Common myeloid progenitor, CD34-positive (primary cell): ENCODE data around the gene ATL1.

ENCODE experiments used
- CTCF ChIA-PET: fragments of 350-600 bp; sonication (Branson Sonifier 250); formaldehyde crosslinking; loops from one replicate; lab custom pipeline; 2021; ENCODE audit warnings: antibody characterized with exemption; lab: Charles Lee
- POLR2A ChIA-PET: fragments of 350-600 bp; sonication (Branson Sonifier 250); formaldehyde crosslinking; loops from one replicate; lab custom pipeline; 2021; ENCODE audit warnings: antibody characterized with exemption; lab: Charles Lee
- DNase-seq, 3 donors: peaks; one replicate each; pipeline versions ENCODE4 v3.0.0 to v3.0.0-alpha.2; 2013
- H3K27ac ChIP-seq, 2 experiments: 1 replicate in 1 of 2; 2 replicates in 1 of 2; pipeline ENCODE4 v1.7.0; 2013; ENCODE audit warnings: inconsistent platforms in 2 of 2, low read length in 2 of 2, mild to moderate bottlenecking in 2 of 2, low read depth in 1 of 2, moderate library complexity in 1 of 2; ENCODE audit not compliant: severe bottlenecking in 2 of 2, insufficient read depth in 1 of 2, poor library complexity in 1 of 2
- H3K27me3 ChIP-seq, 5 experiments: replicated peaks in 2 of 5; 1 replicate in 3 of 5; 2 replicates in 2 of 5; pipeline versions ENCODE4 v1.6.1 to v1.7.0; 2013; ENCODE audit warnings: low read length in 4 of 5, mild to moderate bottlenecking in 2 of 5, moderate library complexity in 2 of 5, inconsistent platforms in 1 of 5; ENCODE audit not compliant: insufficient read depth in 5 of 5, control insufficient read depth in 4 of 5
- H3K36me3 ChIP-seq, 4 experiments: 1 replicate in 2 of 4; 2 replicates in 2 of 4; pipeline versions ENCODE4 v1.6.1 to v1.7.0; 2013; ENCODE audit warnings: low read length in 3 of 4, control low read depth in 1 of 4, mild to moderate bottlenecking in 1 of 4; ENCODE audit not compliant: control insufficient read depth in 4 of 4, insufficient read depth in 4 of 4
- H3K4me1 ChIP-seq, 4 experiments: 1 replicate in 3 of 4; 2 replicates in 1 of 4; pipeline versions ENCODE4 v1.6.1 to v1.7.1; 2013; ENCODE audit warnings: low read length in 3 of 4, mild to moderate bottlenecking in 3 of 4, control low read depth in 1 of 4, inconsistent platforms in 1 of 4, moderate library complexity in 1 of 4; ENCODE audit not compliant: control insufficient read depth in 4 of 4, insufficient read depth in 4 of 4; ENCODE audit errors: control extremely low read depth in 1 of 4
- H3K4me3 ChIP-seq, 7 experiments: 1 replicate in 4 of 7; 2 replicates in 3 of 7; pipeline versions ENCODE4 v1.5.1 to v1.7.0; 2013; ENCODE audit warnings: mild to moderate bottlenecking in 7 of 7, low read length in 6 of 7, moderate library complexity in 6 of 7, inconsistent platforms in 2 of 7, low read depth in 2 of 7, control low read depth in 1 of 7; ENCODE audit not compliant: insufficient read depth in 4 of 7, control insufficient read depth in 1 of 7; ENCODE audit errors: extremely low read depth in 1 of 7
- H3K9me3 ChIP-seq, 5 experiments: 1 replicate in 4 of 5; 2 replicates in 1 of 5; pipeline versions ENCODE4 v1.6.1 to v1.7.1; 2013; ENCODE audit warnings: low read length in 4 of 5, mild to moderate bottlenecking in 2 of 5, inconsistent platforms in 1 of 5, low read depth in 1 of 5, moderate library complexity in 1 of 5; ENCODE audit not compliant: control insufficient read depth in 4 of 5, insufficient read depth in 2 of 5; ENCODE audit errors: control extremely low read depth in 1 of 5
- WGBS: methylation state at CpG from one replicate; pipeline ENCODE4 v1.1.5; 2013; ENCODE audit not compliant: insufficient coverage; 5-methylcytosine and 5-hydroxymethylcytosine counted together

Gene ATL1

DNA sequence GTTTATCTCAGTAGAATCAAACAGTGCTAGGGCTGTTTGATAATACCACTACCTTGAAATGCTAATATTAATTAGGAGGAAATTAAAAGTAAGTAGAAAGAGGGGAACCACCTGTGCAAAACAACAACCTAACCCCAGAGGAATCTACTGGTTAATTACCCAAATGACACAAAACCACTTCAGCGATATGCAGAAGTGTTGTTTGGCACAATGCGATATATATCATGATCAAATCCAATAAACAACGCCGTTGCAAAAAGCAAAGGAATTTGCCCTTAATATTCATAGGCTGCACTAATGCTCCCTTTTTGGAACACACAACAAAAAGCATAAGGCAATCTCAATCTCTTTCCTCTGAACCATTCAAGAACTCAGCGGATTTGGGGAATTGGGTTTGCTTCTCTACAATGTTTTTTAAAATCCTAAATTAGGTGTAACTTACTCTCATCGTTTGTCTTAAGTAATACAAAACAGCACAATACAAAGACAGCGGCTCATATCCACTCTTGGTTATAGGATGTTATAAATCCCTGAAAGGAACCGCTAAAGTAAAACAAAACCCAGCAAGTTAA is 29.1 kb upstream of the ATL1 start:
- no peaks in the 10 kb centered on the region for H3K9me3 ChIP-seq
- H3K27me3 ChIP-seq: no peaks in the 10 kb centered on the region
- no peak overlapping the region for H3K27ac ChIP-seq
- H3K36me3 ChIP-seq: peaks cover 0 to 7% (median 0%) of the 10 kb centered on the region in 4 experiments
- peak in 1 of 3 donors; percentile 23 for DNase-seq
- POLR2A ChIA-PET: no interaction called here
- peaks cover 24 to 52% (median 35%) of the 10 kb centered on the region in 4 experiments for H3K4me1 ChIP-seq
- peak overlapping the region in 6 of 7 experiments; percentile 76 to 93 (median 88) for H3K4me3 ChIP-seq
- 86% methylated on average over 4 of the region's 8 CpGs for WGBS
- CTCF ChIA-PET: interaction anchor here (1.4 to 3.0 kb wide), 2 partner anchors 210 to 213 kb away, joined by 6 to 18 read pairs; no protein-coding TSS in a partner anchor

DNA sequence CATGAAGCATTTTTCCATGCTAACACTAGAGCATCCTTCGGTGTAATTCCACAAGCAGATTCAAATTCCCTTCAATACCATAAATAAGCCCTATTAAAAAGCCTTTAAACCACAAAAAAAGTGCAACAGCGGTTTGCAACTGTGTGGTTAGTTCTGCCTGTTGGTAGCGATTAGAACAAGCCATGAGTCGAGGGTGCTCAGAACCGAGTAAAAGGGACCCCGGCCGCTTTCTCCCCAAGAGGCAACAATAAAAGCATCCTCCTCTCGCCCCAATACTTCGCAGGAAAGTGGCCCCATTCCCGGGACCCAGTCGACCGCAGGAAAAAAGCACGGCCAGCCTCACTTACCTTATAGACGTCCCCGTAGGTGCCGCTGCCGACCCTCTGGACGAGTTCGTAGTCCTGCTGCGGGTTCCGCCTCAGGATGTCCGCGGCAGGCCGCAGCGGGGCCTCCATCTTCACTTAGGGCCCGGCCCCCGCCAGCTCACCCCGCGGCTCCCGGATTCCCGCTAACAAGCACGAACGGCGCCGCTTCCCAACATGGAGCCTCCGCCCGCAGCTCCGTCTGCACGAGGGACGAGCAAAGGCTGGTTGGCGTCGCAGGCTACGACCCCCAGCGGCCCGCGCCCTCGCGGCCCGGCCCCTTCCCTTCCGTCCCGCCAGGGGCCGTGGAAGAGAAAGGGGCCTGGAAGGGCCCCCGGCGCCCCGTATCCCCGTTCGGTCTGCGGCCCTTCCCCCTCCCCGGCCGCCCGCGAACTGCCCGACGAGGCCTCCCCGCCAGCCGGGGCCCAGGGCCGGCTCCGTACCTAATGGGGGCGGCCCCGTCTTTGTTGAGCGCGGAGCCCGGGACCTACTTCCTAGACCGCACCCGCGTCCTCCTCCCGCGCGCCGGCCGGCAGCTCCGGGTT is 28.1 kb upstream of the ATL1 start:
- Histone ChIP-seq H3K9me3 (no peaks in the 10 kb centered on the region), H3K27me3 (no peaks in the 10 kb centered on the region), H3K27ac (peak overlapping the region; percentile 46 to 83), H3K36me3 (peaks cover 0 to 5% (median 0%) of the 10 kb centered on the region in 4 experiments), H3K4me1 (peaks cover 24 to 52% (median 35%) of the 10 kb centered on the region in 4 experiments), H3K4me3 (peak overlapping the region; percentile 72 to 93 (median 87))
- under 1% methylated on average over 58 of the region's 82 CpGs for WGBS
- POLR2A ChIA-PET: interaction anchor here (0.6 to 0.9 kb wide), 4 partner anchors 34 to 680 kb away, joined by 3 to 5 read pairs (median 4); no protein-coding TSS in a partner anchor
- DNase-seq: peak; percentile 50 to 90 (median 86)
- CTCF ChIA-PET: interaction anchor here (1.0 to 3.0 kb wide), 8 partner anchors 28 to 220 kb away, joined by 3 to 18 read pairs (median 3); partner anchors contain the start of genes DMAC2L and L2HGDH

- Histone ChIP-seq H3K4me3 (peak within 1 kb of the TSS; percentile 72 to 93 (median 87)), H3K9me3 (no peaks in the 10 kb centered on the region), H3K27me3 (no peaks in the 10 kb centered on the region), H3K27ac (peak within 1 kb of the TSS; percentile 46 to 83), H3K36me3 (peaks cover 0 to 5% (median 2%) of the 10 kb centered on the region in 4 experiments), H3K4me1 (peaks cover 24 to 52% (median 35%) of the 10 kb centered on the region in 4 experiments)
- ChIA-PET POLR2A (interaction anchor here (0.6 to 0.9 kb wide), 3 partner anchors 34 to 196 kb away, joined by 3 to 5 read pairs (median 3); no protein-coding TSS in a partner anchor), CTCF (interaction anchor here (0.9 to 3.0 kb wide), 9 partner anchors 9 to 221 kb away, joined by 3 to 18 read pairs (median 3); partner anchors contain the start of genes DMAC2L and L2HGDH)
- DNase-seq: peak; percentile 91 to 96 (median 96)
- 0% methylated on average over 40 of the region's 60 CpGs for WGBS
Measured at GRCh38 chr14:50532502-50533240, 27.3 kb upstream of the ATL1 start, which contains the start of gene MAP4K5. Gene MAP4K5 (minus strand): TSS chr14:50532569. CDS start chr14:50532049, 520 bp downstream.

DNA sequence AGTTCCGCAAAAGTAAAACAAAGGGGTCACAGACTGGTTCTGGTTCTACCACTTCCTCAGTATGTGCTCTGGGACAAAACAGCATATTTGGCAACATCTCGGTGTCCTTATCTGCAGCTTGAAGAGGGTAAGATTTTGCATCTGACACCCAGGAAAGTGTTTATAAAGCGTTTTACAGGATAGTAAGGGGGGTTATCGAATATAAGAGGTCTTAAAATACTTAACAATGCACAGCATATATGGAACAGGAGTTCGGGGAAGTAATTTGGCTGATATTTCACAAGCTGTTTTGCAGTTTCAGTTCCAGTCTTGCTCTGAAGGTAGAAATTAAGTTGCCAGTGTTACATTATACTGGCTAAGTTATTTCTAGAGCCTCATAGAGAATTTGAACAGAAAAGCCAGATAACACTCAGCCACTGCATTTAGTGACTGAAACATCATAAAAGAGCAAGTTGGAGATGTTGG is 26.7 kb upstream of the ATL1 start:
- 7% methylated on average over 2 of the region's 5 CpGs for WGBS
- POLR2A ChIA-PET: no interaction called here

GRCh38 chr14:50533806-50534205 is 26.1 kb upstream of the ATL1 start:
- no peaks in the 10 kb centered on the region for H3K27me3 ChIP-seq
- no peaks in the 10 kb centered on the region for H3K9me3 ChIP-seq
- ChIA-PET POLR2A (no interaction called here), CTCF (interaction anchor here (0.9 to 3.0 kb wide), 2 partner anchors 8 to 212 kb away, joined by 3 to 18 read pairs; no protein-coding TSS in a partner anchor)
- H3K36me3 ChIP-seq: peaks cover 0 to 3% (median 0%) of the 10 kb centered on the region in 4 experiments
- peaks cover 24 to 52% (median 35%) of the 10 kb centered on the region in 4 experiments for H3K4me1 ChIP-seq
- WGBS: no CpG with 5 or more reads among the region's 3 CpGs
- DNase-seq: peak in 2 of 3 donors; percentile 38 to 50
- H3K27ac ChIP-seq: no peak overlapping the region
- H3K4me3 ChIP-seq: peak overlapping the region in 2 of 7 experiments; percentile 81 to 93

More for the DNA sequence above, 26.7 kb upstream of the ATL1 start:
- no peaks in the 10 kb centered on the region for H3K9me3 ChIP-seq
- CTCF ChIA-PET: interaction anchor here (0.9 to 3.0 kb wide), 2 partner anchors 8 to 212 kb away, joined by 3 to 18 read pairs; no protein-coding TSS in a partner anchor
- no peak for DNase-seq
- H3K36me3 ChIP-seq: peaks cover 0 to 4% (median 2%) of the 10 kb centered on the region in 4 experiments
- H3K4me1 ChIP-seq: peaks cover 24 to 52% (median 35%) of the 10 kb centered on the region in 4 experiments
- H3K27ac ChIP-seq: peak overlapping the region in 1 of 2 experiments; percentile 29
- peak overlapping the region; percentile 72 to 93 (median 87) for H3K4me3 ChIP-seq
- no peaks in the 10 kb centered on the region for H3K27me3 ChIP-seq

GRCh38 chr14:50534416-50534815 is 25.5 kb upstream of the ATL1 start:
- ChIA-PET POLR2A (no interaction called here), CTCF (interaction anchor here (0.6 to 1.1 kb wide), 3 partner anchors 11 to 214 kb away, joined by 3 to 4 read pairs (median 3); no protein-coding TSS in a partner anchor)
- WGBS: 100% methylated on average over 1 of the region's 3 CpGs
- Histone ChIP-seq H3K4me1 (peaks cover 24 to 47% (median 34%) of the 10 kb centered on the region in 4 experiments), H3K27me3 (no peaks in the 10 kb centered on the region), H3K9me3 (no peaks in the 10 kb centered on the region), H3K27ac (no peak overlapping the region), H3K36me3 (peaks cover 0 to 3% (median 0%) of the 10 kb centered on the region in 4 experiments), H3K4me3 (no peak overlapping the region)
- no peak for DNase-seq
